IMR-90 (cell line): ENCODE measurements around the gene OR13C5. TPM values are rescaled to one million over a fixed set of nuclear protein-coding genes. Genes with fewer than 3 reads are reported as not detected.

Experiments used
- ATAC-seq: fragments of 200-7000 bp; cut with Tn5 transposase; 2 replicates; pipeline ENCODE4 v1.9.1; 2020; ENCODE audit warnings: low read depth, mild to moderate bottlenecking, moderate library complexity
- BruUV-seq: library from RNA; stranded (reverse); fragments of 400-500 nt; replicated peaks from 2 replicates; lab custom pipeline; 2021; lab: Mats Ljungman, UMichigan
- CTCF ChIA-PET: fragments of 300-600 bp; formaldehyde crosslinking; extraction: SDS; loops from one replicate; lab custom pipeline; 2021; ENCODE audit warnings: antibody characterized with exemption; lab: Yijun Ruan, JAX
- POLR2A ChIA-PET: fragments of 300-600 bp; sonication (Branson Sonifier 250); formaldehyde crosslinking; loops from one replicate; lab custom pipeline; 2022; ENCODE audit warnings: antibody characterized with exemption; ENCODE audit not compliant: unreplicated experiment; lab: Charles Lee
- DNase-seq: peaks from one replicate; pipeline ENCODE4 v3.0.0; 2013
- H2AFZ ChIP-seq: replicated peaks from 2 replicates; pipeline ENCODE3; 2013; ENCODE audit warnings: low read length, mild to moderate bottlenecking; ENCODE audit not compliant: poor library complexity
- H2AK5ac ChIP-seq: 2 replicates; pipeline ENCODE4 v1.6.1; 2013; ENCODE audit warnings: low read depth, low read length, inconsistent platforms
- H2AK9ac ChIP-seq: replicated peaks from 2 replicates; pipeline ENCODE3; 2013; ENCODE audit warnings: mild to moderate bottlenecking, low read depth, low read length, moderate library complexity; ENCODE audit not compliant: poor library complexity
- H2BK120ac ChIP-seq: 2 replicates; pipeline ENCODE4 v1.6.1; 2013; ENCODE audit warnings: low read depth, low read length, inconsistent platforms
- H2BK15ac ChIP-seq: 3 replicates; pipeline ENCODE4 v1.6.1; 2013; ENCODE audit warnings: low read depth, low read length, inconsistent platforms
- H2BK20ac ChIP-seq: 2 replicates; pipeline ENCODE4 v1.6.1; 2013; ENCODE audit warnings: low read depth, mild to moderate bottlenecking, inconsistent platforms, low read length, moderate library complexity
- H2BK5ac ChIP-seq: 2 replicates; pipeline ENCODE4 v1.6.1; 2013; ENCODE audit warnings: mild to moderate bottlenecking, low read depth, low read length, inconsistent platforms; ENCODE audit not compliant: poor library complexity, severe bottlenecking
- H3K14ac ChIP-seq: replicated peaks from 2 replicates; pipeline ENCODE4 v1.6.1; 2013; ENCODE audit warnings: low read depth, low read length, inconsistent platforms
- H3K18ac ChIP-seq: 2 replicates; pipeline ENCODE4 v1.6.1; 2013; ENCODE audit warnings: low read depth, low read length, control low read depth
- H3K23ac ChIP-seq: 2 replicates; pipeline ENCODE4 v1.6.1; 2013; ENCODE audit warnings: low read depth, low read length, inconsistent platforms
- H3K27ac ChIP-seq: 2 replicates; pipeline ENCODE4 v1.5.1; 2013; ENCODE audit warnings: mild to moderate bottlenecking, control low read depth, low read length; ENCODE audit not compliant: insufficient read depth
- H3K27me3 ChIP-seq: 2 replicates; pipeline ENCODE4 v1.6.1; 2013; ENCODE audit warnings: low read length; ENCODE audit not compliant: control insufficient read depth, insufficient read depth
- H3K36me3 ChIP-seq: 2 replicates; pipeline ENCODE4 v1.6.1; 2013; ENCODE audit warnings: low read length, mixed read lengths; ENCODE audit not compliant: control insufficient read depth, insufficient read depth
- H3K4ac ChIP-seq: 2 replicates; pipeline ENCODE4 v1.6.1; 2013; ENCODE audit warnings: low read depth, low read length, inconsistent platforms
- H3K4me1 ChIP-seq: 2 replicates; pipeline ENCODE4 v1.6.1; 2013; ENCODE audit warnings: low read length, mixed read lengths; ENCODE audit not compliant: control insufficient read depth, insufficient read depth
- H3K4me2 ChIP-seq: 2 replicates; pipeline ENCODE4 v1.6.1; 2013; ENCODE audit warnings: low read depth, mild to moderate bottlenecking, control low read depth, low read length, moderate library complexity
- H3K4me3 ChIP-seq: 2 replicates; pipeline ENCODE4 v1.5.1; 2013; ENCODE audit warnings: low read depth, mild to moderate bottlenecking, control low read depth, low read length, moderate library complexity; ENCODE audit not compliant: insufficient read depth
- H3K56ac ChIP-seq: 2 replicates; pipeline ENCODE4 v1.6.1; 2013; ENCODE audit warnings: low read length, inconsistent platforms; ENCODE audit not compliant: insufficient read depth; ENCODE audit errors: extremely low read depth
- H3K79me1 ChIP-seq, 2 experiments: 2 replicates each; pipeline ENCODE4 v1.6.1; 2013; ENCODE audit warnings: low read length in 2 of 2, inconsistent platforms in 1 of 2, low read depth in 1 of 2
- H3K9ac ChIP-seq: 2 replicates; pipeline ENCODE4 v1.6.1; 2013; ENCODE audit warnings: low read depth, low read length, control low read depth
- H3K9me1 ChIP-seq: 2 replicates; pipeline ENCODE4 v1.6.1; 2013; ENCODE audit warnings: low read length, inconsistent platforms; ENCODE audit not compliant: insufficient read depth
- H3K9me3 ChIP-seq: 2 replicates; pipeline ENCODE4 v1.6.1; 2013; ENCODE audit warnings: low read length; ENCODE audit not compliant: control insufficient read depth, insufficient read depth
- H4K20me1 ChIP-seq: 2 replicates; pipeline ENCODE4 v1.6.1; 2013; ENCODE audit warnings: low read length, inconsistent platforms; ENCODE audit not compliant: insufficient read depth
- H4K5ac ChIP-seq: 2 replicates; pipeline ENCODE4 v1.6.1; 2013; ENCODE audit warnings: mild to moderate bottlenecking, low read depth, low read length, control low read depth
- H4K8ac ChIP-seq, 2 experiments: 2 replicates each; pipeline ENCODE4 v1.6.1; 2013; ENCODE audit warnings: low read depth in 2 of 2, low read length in 2 of 2, control low read depth in 1 of 2, inconsistent platforms in 1 of 2
- H4K91ac ChIP-seq: 2 replicates; pipeline ENCODE4 v1.6.1; 2013; ENCODE audit warnings: low read depth, low read length, inconsistent platforms; ENCODE audit not compliant: insufficient read depth
- RAD21 ChIP-seq: IDR thresholded peaks from 2 replicates; pipeline ENCODE4 v1.6.1; 2012; ENCODE audit warnings: low read length, improper control_type of control experiment
- WGBS, 2 experiments: methylation state at CpG; one replicate each; pipeline versions ENCODE4 v1.1.5 to v1.1.7; 2013; ENCODE audit warnings: missing lambda C conversion rate in 2 of 2; ENCODE audit not compliant: insufficient read length in 1 of 2; ENCODE audit errors: extremely low coverage in 2 of 2; 5-methylcytosine and 5-hydroxymethylcytosine counted together
- dilution Hi-C: fragments of 300-500 bp; cut with HindIII; formaldehyde crosslinking; loops from one replicate; pipeline ENCODE4 v1.14.3; 2018; ENCODE audit warnings: low sequenced_read_pairs; ENCODE audit not compliant: unreplicated experiment
- in situ Hi-C: fragments of 300-500 bp; cut with MboI; formaldehyde crosslinking; loops from 3 replicates; pipeline ENCODE4 v1.14.3; 2019; ENCODE audit warnings: low sequenced_read_pairs, inconsistent platforms, mixed read lengths
- intact Hi-C: fragments of 100-400 bp; cut with micrococcal nuclease; formaldehyde crosslinking; loops from 2 replicates; pipeline ENCODE4 v1.10.0; 2022
- polyA plus RNA-seq, 3 experiments: library from polyadenylated mRNA; depleted of rRNA; stranded (reverse); fragments of >200 nt; gene quantifications; 2 replicates each; pipeline ENCODE4 v1.2.3, GENCODE V29; 2012; ENCODE audit warnings: low replicate concordance in 1 of 3
- total RNA-seq: library from RNA; depleted of rRNA; stranded (reverse); fragments of >200 nt; gene quantifications from 2 replicates; pipeline ENCODE4 v1.2.3, GENCODE V29; 2012

OR13C5 gene
- total and polyA plus RNA-seq, 2 of the 4 experiments (the other 2 are of a cell fraction): not detected

DNA sequence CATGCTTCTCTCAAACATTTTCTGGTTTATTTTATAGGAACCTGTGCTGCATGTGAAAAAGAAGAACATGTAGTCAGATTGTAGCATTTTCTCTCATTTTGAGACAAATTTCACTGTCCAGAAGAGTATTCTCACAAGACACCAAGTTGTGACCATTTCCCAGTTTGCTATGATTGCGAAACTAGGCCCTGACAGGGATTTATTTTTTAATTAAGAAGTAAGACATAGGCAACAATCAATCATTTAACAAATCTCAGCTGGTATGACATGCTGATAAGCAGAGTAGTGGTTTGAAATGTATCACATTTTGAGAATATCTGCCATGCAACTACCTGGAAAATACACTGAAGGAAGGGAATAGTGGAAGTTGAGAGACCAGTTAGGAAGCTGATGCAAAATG, 18.7 kb downstream of the OR13C5 start:
- no TSS peak for BruUV-seq

More for the DNA sequence above, 18.7 kb downstream of the OR13C5 start:
- Histone ChIP-seq H4K8ac (no peak overlapping the region), H3K4ac (no peak overlapping the region), H3K9me1 (no peaks in the 10 kb centered on the region), H3K79me1 (no peaks in the 10 kb centered on the region), H2BK120ac (no peak overlapping the region), H2AK5ac (no peak overlapping the region), H4K5ac (no peak overlapping the region), H3K4me1 (no peaks in the 10 kb centered on the region), H3K9ac (no peak overlapping the region), H3K36me3 (no peaks in the 10 kb centered on the region), H2AK9ac (no peak overlapping the region), H2BK5ac (no peak overlapping the region), H2BK20ac (no peak overlapping the region), H4K20me1 (no peaks in the 10 kb centered on the region), H3K14ac (no peak overlapping the region), H3K18ac (no peak overlapping the region), H3K4me3 (no peak overlapping the region), H2AFZ (no peak overlapping the region), H3K9me3 (no peaks in the 10 kb centered on the region), H4K91ac (no peak overlapping the region), H2BK15ac (no peak overlapping the region), H3K27me3 (no peaks in the 10 kb centered on the region), H3K4me2 (no peak overlapping the region), H3K56ac (no peak overlapping the region), H3K23ac (no peak overlapping the region), H3K27ac (no peak overlapping the region)
- DNase-seq: no peak
- no peak for ATAC-seq
- TF ChIP-seq RAD21: no peak
- in situ Hi-C loops: no loop called here
- WGBS, 2 experiments: no CpG with 5 or more reads among the region's 1 CpG
- ChIA-PET CTCF (no interaction called here), POLR2A (no interaction called here)
- intact Hi-C loops: no loop called here
- dilution Hi-C loops: no loop called here
